ENCODE data around the gene ABCB9. TPM values are rescaled to one million over a fixed set of nuclear protein-coding genes. Genes with fewer than 3 reads are reported as not detected.

Gene ABCB9
- total and polyA plus RNA-seq, 2 experiments from 2014 or later, result 1.2 to 7.0 TPM

DNA sequence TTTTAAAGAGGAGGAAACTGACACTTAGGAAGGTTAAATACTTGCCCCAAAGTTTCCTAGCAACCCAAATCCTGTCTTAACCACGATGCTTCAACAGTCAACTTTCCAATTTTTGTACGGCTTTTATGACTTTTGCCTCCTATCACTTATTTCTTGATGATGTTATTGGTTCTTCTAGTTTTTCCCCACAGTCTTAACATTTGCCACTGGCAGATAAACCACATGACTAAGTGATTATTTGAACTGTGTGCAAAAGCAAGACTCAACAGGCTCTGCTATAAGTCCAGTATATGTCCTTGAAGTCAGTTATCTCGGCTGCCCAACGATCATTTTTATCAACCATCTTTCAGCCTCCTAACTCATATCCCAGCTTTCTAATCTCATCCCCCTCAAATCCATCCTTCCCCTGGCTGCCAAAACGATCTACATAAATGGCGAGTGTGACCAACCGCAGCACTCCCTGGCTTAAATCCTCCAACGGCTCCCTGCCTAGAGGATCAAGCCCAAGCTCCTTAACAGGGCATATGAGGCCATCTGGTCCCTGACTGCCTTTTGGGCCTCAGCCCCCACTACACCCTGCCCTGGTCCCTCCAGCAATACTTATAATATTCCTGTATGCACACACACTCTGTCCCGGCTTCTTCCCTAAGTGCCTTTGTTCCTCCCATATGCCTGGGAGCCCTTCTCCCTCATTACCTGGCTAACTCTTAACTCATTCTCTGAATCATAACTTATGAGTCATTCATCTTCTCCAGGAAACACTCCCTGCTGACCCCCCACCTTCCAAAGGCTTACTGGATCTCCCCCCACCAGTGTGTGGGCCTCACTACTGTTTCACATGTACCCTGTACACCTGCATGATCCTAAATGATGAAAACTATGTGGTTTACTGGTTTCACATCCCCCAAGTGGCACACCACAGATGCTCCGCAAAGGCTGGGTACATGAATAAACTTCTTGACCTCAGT lies 79.1 kb downstream of the ABCB9 start:
- Histone ChIP-seq H3K4me2 (no peak overlapping the region), H3K4me1 (ENCODE audit: insufficient read depth) (peaks cover 19% of the 10 kb centered on the region), H3K79me2 (replicated peaks; ENCODE audit: insufficient read depth) (peaks cover 75% of the 10 kb centered on the region), H4K20me1 (replicated peaks; ENCODE audit: insufficient read depth) (peaks cover 31% of the 10 kb centered on the region), H3K27me3 (ENCODE audit: insufficient read depth) (peaks cover 11% of the 10 kb centered on the region; the same call in 1 of the 2 replicates), H3K36me3 (ENCODE audit: insufficient read depth) (no peaks in the 10 kb centered on the region), H3F3A (replicated peaks; ENCODE audit: low read depth) (peaks cover 1% of the 10 kb centered on the region; the same call in 1 of the 2 replicates), H2AFZ (no peak overlapping the region), H3K4me3 (no peak overlapping the region), H3K9me2 (ENCODE audit: insufficient read depth) (no peaks in the 10 kb centered on the region), H3K27ac (ENCODE audit: low read depth) (no peak overlapping the region)
- DNase-seq (ENCODE audit: low spot score) (no peak), ATAC-seq (no peak; the same call in 2 of the 3 replicates)
- no peak for TF ChIP-seq ZNF331 (CRISPR knock-in tag; IDR thresholded peaks at IDR 0.05; ENCODE audit: low read depth)
- no peak for TF ChIP-seq REST (IDR thresholded peaks at IDR 0.05; ENCODE audit: unreplicated experiment)
- TF ChIP-seq EZH2 (IDR thresholded peaks at IDR 0.05; ENCODE audit: low read depth, unreplicated experiment), result no peak
- TF ChIP-seq CREB1 (CRISPR knock-in tag; IDR thresholded peaks at IDR 0.05; ENCODE audit: low read depth), result no peak
- no peak for TF ChIP-seq EZH2phosphoT487 (IDR thresholded peaks at IDR 0.05; ENCODE audit: unreplicated experiment)
- no peak for TF ChIP-seq ZNF114 (CRISPR knock-in tag; IDR thresholded peaks at IDR 0.05)
- TF ChIP-seq JUNB (IDR thresholded peaks at IDR 0.05; ENCODE audit: unreplicated experiment), result no peak
- TF ChIP-seq, protein P1, sequence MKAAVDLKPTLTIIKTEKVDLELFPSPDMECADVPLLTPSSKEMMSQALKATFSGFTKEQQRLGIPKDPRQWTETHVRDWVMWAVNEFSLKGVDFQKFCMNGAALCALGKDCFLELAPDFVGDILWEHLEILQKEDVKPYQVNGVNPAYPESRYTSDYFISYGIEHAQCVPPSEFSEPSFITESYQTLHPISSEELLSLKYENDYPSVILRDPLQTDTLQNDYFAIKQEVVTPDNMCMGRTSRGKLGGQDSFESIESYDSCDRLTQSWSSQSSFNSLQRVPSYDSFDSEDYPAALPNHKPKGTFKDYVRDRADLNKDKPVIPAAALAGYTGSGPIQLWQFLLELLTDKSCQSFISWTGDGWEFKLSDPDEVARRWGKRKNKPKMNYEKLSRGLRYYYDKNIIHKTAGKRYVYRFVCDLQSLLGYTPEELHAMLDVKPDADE (IDR thresholded peaks at IDR 0.05), result no peak
- TF ChIP-seq, protein P2, sequence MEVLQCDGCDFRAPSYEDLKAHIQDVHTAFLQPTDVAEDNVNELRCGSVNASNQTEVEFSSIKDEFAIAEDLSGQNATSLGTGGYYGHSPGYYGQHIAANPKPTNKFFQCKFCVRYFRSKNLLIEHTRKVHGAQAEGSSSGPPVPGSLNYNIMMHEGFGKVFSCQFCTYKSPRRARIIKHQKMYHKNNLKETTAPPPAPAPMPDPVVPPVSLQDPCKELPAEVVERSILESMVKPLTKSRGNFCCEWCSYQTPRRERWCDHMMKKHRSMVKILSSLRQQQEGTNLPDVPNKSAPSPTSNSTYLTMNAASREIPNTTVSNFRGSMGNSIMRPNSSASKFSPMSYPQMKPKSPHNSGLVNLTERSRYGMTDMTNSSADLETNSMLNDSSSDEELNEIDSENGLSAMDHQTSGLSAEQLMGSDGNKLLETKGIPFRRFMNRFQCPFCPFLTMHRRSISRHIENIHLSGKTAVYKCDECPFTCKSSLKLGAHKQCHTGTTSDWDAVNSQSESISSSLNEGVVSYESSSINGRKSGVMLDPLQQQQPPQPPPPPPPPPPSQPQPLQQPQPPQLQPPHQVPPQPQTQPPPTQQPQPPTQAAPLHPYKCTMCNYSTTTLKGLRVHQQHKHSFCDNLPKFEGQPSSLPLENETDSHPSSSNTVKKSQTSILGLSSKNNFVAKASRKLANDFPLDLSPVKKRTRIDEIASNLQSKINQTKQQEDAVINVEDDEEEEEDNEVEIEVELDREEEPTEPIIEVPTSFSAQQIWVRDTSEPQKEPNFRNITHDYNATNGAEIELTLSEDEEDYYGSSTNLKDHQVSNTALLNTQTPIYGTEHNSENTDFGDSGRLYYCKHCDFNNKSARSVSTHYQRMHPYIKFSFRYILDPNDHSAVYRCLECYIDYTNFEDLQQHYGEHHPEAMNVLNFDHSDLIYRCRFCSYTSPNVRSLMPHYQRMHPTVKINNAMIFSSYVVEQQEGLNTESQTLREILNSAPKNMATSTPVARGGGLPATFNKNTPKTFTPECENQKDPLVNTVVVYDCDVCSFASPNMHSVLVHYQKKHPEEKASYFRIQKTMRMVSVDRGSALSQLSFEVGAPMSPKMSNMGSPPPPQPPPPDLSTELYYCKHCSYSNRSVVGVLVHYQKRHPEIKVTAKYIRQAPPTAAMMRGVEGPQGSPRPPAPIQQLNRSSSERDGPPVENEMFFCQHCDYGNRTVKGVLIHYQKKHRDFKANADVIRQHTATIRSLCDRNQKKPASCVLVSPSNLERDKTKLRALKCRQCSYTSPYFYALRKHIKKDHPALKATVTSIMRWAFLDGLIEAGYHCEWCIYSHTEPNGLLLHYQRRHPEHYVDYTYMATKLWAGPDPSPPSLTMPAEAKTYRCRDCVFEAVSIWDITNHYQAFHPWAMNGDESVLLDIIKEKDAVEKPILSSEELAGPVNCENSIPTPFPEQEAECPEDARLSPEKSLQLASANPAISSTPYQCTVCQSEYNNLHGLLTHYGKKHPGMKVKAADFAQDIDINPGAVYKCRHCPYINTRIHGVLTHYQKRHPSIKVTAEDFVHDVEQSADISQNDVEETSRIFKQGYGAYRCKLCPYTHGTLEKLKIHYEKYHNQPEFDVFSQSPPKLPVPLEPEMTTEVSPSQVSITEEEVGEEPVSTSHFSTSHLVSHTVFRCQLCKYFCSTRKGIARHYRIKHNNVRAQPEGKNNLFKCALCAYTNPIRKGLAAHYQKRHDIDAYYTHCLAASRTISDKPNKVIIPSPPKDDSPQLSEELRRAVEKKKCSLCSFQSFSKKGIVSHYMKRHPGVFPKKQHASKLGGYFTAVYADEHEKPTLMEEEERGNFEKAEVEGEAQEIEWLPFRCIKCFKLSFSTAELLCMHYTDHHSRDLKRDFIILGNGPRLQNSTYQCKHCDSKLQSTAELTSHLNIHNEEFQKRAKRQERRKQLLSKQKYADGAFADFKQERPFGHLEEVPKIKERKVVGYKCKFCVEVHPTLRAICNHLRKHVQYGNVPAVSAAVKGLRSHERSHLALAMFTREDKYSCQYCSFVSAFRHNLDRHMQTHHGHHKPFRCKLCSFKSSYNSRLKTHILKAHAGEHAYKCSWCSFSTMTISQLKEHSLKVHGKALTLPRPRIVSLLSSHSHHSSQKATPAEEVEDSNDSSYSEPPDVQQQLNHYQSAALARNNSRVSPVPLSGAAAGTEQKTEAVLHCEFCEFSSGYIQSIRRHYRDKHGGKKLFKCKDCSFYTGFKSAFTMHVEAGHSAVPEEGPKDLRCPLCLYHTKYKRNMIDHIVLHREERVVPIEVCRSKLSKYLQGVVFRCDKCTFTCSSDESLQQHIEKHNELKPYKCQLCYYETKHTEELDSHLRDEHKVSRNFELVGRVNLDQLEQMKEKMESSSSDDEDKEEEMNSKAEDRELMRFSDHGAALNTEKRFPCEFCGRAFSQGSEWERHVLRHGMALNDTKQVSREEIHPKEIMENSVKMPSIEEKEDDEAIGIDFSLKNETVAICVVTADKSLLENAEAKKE (CRISPR knock-in tag; IDR thresholded peaks at IDR 0.05), result no peak
- TF ChIP-seq, protein P3, sequence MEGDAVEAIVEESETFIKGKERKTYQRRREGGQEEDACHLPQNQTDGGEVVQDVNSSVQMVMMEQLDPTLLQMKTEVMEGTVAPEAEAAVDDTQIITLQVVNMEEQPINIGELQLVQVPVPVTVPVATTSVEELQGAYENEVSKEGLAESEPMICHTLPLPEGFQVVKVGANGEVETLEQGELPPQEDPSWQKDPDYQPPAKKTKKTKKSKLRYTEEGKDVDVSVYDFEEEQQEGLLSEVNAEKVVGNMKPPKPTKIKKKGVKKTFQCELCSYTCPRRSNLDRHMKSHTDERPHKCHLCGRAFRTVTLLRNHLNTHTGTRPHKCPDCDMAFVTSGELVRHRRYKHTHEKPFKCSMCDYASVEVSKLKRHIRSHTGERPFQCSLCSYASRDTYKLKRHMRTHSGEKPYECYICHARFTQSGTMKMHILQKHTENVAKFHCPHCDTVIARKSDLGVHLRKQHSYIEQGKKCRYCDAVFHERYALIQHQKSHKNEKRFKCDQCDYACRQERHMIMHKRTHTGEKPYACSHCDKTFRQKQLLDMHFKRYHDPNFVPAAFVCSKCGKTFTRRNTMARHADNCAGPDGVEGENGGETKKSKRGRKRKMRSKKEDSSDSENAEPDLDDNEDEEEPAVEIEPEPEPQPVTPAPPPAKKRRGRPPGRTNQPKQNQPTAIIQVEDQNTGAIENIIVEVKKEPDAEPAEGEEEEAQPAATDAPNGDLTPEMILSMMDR (conservative IDR thresholded peaks at IDR 0.05; ENCODE audit: low read depth in 2 of 2), result no peak
- TF ChIP-seq STAT1 (IDR thresholded peaks at IDR 0.05; ENCODE audit: unreplicated experiment), result no peak
- TF ChIP-seq NANOG (IDR thresholded peaks at IDR 0.05; ENCODE audit: borderline replicate concordance), result no peak
- TF ChIP-seq POLR2AphosphoS5 (IDR thresholded peaks at IDR 0.05; ENCODE audit: low read depth), result no peak
- Mint-ChIP-seq H3K9me3 (no peaks in the 10 kb centered on the region), H3K4me1 (peaks cover 41% of the 10 kb centered on the region), H3K4me3 (no peak overlapping the region), H3K27me3 (ENCODE audit: insufficient read depth, low read depth, poor library complexity) (peaks cover 17% of the 10 kb centered on the region), H3K27ac (no peak overlapping the region), H3K36me3 (ENCODE audit: low read depth) (no peaks in the 10 kb centered on the region)
